Measurements from ENCODE around the gene FOSL2. TPM values are rescaled to one million over a fixed set of nuclear protein-coding genes. Genes with fewer than 3 reads are reported as not detected.

Gene FOSL2
- polyA plus RNA-seq, 1 donor (not counting 4 experiments of a cell fraction or from before 2014, with no cell fraction given) = 24.1 TPM

GRCh38 chr2:28395334-28396061, 2.8 kb downstream of the FOSL2 start:
- H3K9ac ChIP-seq (ENCODE audit: control insufficient read depth, extremely low read depth, insufficient read depth, low read length) = peak overlapping the region; percentile 88
- no peak overlapping the region for H2AFZ ChIP-seq (ENCODE audit: control insufficient read depth, low read length)
- dilution Hi-C loops (cut with MboI; ENCODE audit: extremely low pct_ligation_motif_present, low sequenced_read_pairs) = no loop called here
- H3K4me3 ChIP-seq (ENCODE audit: control insufficient read depth in 2 of 3, extremely low read depth in 1 of 3, insufficient read depth in 2 of 3, low read depth in 1 of 3, low read length in 3 of 3) = peak overlapping the region; percentile 77 to 94 (median 79)
- TF ChIP-seq CTCF (optimal IDR thresholded peaks at IDR 0.05 in 1 of 3, IDR thresholded peaks at IDR 0.05 in 1 of 3, conservative IDR thresholded peaks at IDR 0.05 in 1 of 3; ENCODE audit: extremely low read depth in 1 of 3, insufficient read depth in 2 of 3, low read length in 3 of 3) (no peak), EZH2 (IDR thresholded peaks at IDR 0.05; ENCODE audit: low read length) (no peak)
- peaks cover 46% of the 10 kb centered on the region for H3K4me1 ChIP-seq (ENCODE audit: control insufficient read depth, extremely low read depth, insufficient read depth, low read length)
- H3K79me2 ChIP-seq (ENCODE audit: control insufficient read depth, insufficient read depth, low read length) = peaks cover 74% of the 10 kb centered on the region
- no peaks in the 10 kb centered on the region for H3K27me3 ChIP-seq (ENCODE audit: control insufficient read depth, extremely low read depth, insufficient read depth, low read length)
- no peaks in the 10 kb centered on the region for H3K9me1 ChIP-seq (ENCODE audit: control insufficient read depth, extremely low read depth, insufficient read depth, low read length)
- H3K27ac ChIP-seq (ENCODE audit: control insufficient read depth, insufficient read depth, low read length) = peak overlapping the region; percentile 89
- no peak for DNase-seq (ENCODE audit: low read depth, low spot score)
- H3K36me3 ChIP-seq (ENCODE audit: control insufficient read depth in 2 of 2, extremely low read depth in 1 of 2, insufficient read depth in 2 of 2, low read length in 2 of 2) = peaks cover 3 to 25% of the 10 kb centered on the region in 2 experiments
- peaks cover 4% of the 10 kb centered on the region for H4K20me1 ChIP-seq (ENCODE audit: control insufficient read depth, extremely low read depth, insufficient read depth, low read length)
- FAIRE-seq = no peak
- peak overlapping the region; percentile 89 for H3K4me2 ChIP-seq (ENCODE audit: control insufficient read depth, extremely low read depth, insufficient read depth, low read depth, low read length)
- no peaks in the 10 kb centered on the region for H3K9me3 ChIP-seq (ENCODE audit: control insufficient read depth, low read depth, low read length)

GRCh38 chr2:28397043-28397381, 4.4 kb downstream of the FOSL2 start:
- Histone ChIP-seq H3K36me3 (ENCODE audit: control insufficient read depth in 2 of 2, extremely low read depth in 1 of 2, insufficient read depth in 2 of 2, low read length in 2 of 2) (peaks cover 5 to 35% of the 10 kb centered on the region in 2 experiments), H3K4me2 (ENCODE audit: control insufficient read depth, extremely low read depth, insufficient read depth, low read depth, low read length) (peak overlapping the region; percentile 89), H2AFZ (ENCODE audit: control insufficient read depth, low read length) (no peak overlapping the region), H3K27me3 (ENCODE audit: control insufficient read depth, extremely low read depth, insufficient read depth, low read length) (no peaks in the 10 kb centered on the region), H3K79me2 (ENCODE audit: control insufficient read depth, insufficient read depth, low read length) (peaks cover 90% of the 10 kb centered on the region), H4K20me1 (ENCODE audit: control insufficient read depth, extremely low read depth, insufficient read depth, low read length) (peaks cover 8% of the 10 kb centered on the region), H3K27ac (ENCODE audit: control insufficient read depth, insufficient read depth, low read length) (peak overlapping the region; percentile 89), H3K9me1 (ENCODE audit: control insufficient read depth, extremely low read depth, insufficient read depth, low read length) (no peaks in the 10 kb centered on the region), H3K9me3 (ENCODE audit: control insufficient read depth, low read depth, low read length) (no peaks in the 10 kb centered on the region), H3K4me3 (ENCODE audit: control insufficient read depth in 2 of 3, extremely low read depth in 1 of 3, insufficient read depth in 2 of 3, low read depth in 1 of 3, low read length in 3 of 3) (peak overlapping the region; percentile 20 to 94 (median 77)), H3K4me1 (ENCODE audit: control insufficient read depth, extremely low read depth, insufficient read depth, low read length) (peaks cover 41% of the 10 kb centered on the region), H3K9ac (ENCODE audit: control insufficient read depth, extremely low read depth, insufficient read depth, low read length) (peak overlapping the region; percentile 88)
- FAIRE-seq (no peak), DNase-seq (ENCODE audit: low read depth, low spot score) (no peak)
- TF ChIP-seq CTCF (optimal IDR thresholded peaks at IDR 0.05 in 1 of 3, IDR thresholded peaks at IDR 0.05 in 1 of 3, conservative IDR thresholded peaks at IDR 0.05 in 1 of 3; ENCODE audit: extremely low read depth in 1 of 3, insufficient read depth in 2 of 3, low read length in 3 of 3) (no peak), EZH2 (IDR thresholded peaks at IDR 0.05; ENCODE audit: low read length) (no peak)
- dilution Hi-C loops (cut with MboI; ENCODE audit: extremely low pct_ligation_motif_present, low sequenced_read_pairs) = no loop called here
